Epithelial cell of esophagus (primary cell): ENCODE data around the gene TCF7L2.

Experiments used
- DNase-seq: peaks from one replicate; pipeline ENCODE4 v3.0.0; 2010; ENCODE audit warnings: low read depth
- H3K4me3 ChIP-seq: 2 replicates; pipeline ENCODE4 v1.5.1; 2011; ENCODE audit warnings: mild to moderate bottlenecking, low read length, control low read depth
- TF ChIP-seq, protein P1 (sequence below): IDR thresholded peaks from 2 replicates; pipeline ENCODE4 v1.5.1; 2011; ENCODE audit warnings: low read depth, mild to moderate bottlenecking, low read length, control low read depth, inconsistent platforms; ENCODE audit not compliant: insufficient read depth; ENCODE audit errors: missing control alignments

The TCF7L2 gene

DNA sequence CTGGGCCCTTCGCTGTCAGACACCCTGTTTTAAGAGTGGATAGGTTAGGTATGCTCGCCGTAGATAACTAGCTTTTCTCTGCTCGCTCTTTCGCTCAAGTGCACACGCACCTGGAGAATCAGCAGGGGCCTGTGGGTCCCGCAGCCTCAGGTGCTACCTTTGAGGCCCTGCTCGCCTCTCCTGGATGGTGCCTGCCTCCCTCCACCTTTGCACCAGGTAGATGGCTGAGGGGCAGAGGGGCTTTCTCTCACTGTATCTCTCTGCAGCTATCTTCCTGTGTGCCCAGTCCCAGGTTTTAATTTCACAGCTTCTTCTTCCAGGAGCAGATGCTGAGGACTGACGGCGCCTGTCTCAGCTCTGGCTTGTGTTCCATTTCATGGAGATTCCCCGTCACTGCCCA is 227.9 kb downstream of the TCF7L2 start:
- no peak for DNase-seq

DNA sequence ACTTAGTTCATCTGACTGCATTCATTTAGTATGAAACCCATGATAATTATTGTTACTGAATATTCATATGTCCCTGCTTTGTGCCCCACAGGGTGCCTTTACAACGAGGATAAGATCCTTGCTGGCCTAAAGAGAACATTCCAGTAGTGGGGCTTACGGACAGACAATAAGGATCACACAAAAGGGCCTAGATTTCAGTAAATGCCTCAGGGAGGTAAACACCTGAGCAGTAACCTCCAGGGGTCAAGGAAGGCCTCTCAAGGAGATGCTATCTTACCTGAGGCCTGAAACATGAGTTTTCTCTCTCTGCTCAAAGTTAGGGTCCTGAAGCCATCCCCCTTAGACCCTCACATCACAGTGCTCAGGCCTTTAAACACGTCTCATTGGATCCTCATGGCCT is 228.7 kb downstream of the TCF7L2 start:
- TF ChIP-seq, protein P1, sequence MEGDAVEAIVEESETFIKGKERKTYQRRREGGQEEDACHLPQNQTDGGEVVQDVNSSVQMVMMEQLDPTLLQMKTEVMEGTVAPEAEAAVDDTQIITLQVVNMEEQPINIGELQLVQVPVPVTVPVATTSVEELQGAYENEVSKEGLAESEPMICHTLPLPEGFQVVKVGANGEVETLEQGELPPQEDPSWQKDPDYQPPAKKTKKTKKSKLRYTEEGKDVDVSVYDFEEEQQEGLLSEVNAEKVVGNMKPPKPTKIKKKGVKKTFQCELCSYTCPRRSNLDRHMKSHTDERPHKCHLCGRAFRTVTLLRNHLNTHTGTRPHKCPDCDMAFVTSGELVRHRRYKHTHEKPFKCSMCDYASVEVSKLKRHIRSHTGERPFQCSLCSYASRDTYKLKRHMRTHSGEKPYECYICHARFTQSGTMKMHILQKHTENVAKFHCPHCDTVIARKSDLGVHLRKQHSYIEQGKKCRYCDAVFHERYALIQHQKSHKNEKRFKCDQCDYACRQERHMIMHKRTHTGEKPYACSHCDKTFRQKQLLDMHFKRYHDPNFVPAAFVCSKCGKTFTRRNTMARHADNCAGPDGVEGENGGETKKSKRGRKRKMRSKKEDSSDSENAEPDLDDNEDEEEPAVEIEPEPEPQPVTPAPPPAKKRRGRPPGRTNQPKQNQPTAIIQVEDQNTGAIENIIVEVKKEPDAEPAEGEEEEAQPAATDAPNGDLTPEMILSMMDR = no peak
- DNase-seq = no peak
- no peak overlapping the region for H3K4me3 ChIP-seq

More for the DNA sequence above, 227.9 kb downstream of the TCF7L2 start:
- H3K4me3 ChIP-seq = no peak overlapping the region
- TF ChIP-seq, protein P1 = no peak

DNA sequence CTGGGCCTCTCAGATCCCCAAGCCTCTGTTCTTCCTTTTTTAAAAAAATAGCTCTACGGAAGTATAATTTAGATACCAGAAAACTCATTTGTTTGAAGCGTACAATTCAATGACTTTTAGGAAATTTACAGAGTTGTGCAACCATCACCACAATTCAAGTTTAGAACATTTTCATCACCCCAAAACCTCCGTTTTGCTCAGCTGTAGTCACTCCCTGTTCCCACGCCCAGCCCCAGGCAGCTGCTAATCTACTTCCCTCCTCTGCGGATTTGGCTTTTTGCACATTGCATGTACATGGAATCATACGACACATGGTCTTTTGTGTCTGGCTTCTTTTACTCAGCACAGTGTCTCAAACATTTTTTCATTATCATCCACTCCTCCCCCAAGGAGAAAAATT is 229.2 kb downstream of the TCF7L2 start:
- no peak overlapping the region for H3K4me3 ChIP-seq
- no peak for DNase-seq
- TF ChIP-seq, protein P1 = no peak

DNA sequence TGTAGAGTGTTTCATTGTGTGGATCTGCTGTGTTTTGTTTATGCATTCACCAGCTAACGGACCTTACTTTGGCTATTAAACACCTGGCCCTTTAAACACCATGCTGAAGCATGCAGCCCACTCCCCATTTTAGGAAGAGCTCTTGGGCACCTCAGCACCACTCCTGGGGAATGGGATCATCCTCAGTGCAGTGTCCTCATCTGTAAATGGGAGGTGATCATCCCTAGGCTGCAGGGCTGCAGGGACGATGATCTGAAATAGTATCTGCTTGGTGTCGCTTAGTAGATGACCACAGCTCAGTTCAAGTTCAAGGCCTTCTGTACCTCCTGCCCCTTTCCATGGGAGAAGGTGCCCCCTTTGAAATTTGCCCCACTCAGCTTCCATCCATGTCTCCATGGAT is 229.9 kb downstream of the TCF7L2 start:
- H3K4me3 ChIP-seq = no peak overlapping the region
- TF ChIP-seq, protein P1 = no peak
- no peak for DNase-seq

DNA sequence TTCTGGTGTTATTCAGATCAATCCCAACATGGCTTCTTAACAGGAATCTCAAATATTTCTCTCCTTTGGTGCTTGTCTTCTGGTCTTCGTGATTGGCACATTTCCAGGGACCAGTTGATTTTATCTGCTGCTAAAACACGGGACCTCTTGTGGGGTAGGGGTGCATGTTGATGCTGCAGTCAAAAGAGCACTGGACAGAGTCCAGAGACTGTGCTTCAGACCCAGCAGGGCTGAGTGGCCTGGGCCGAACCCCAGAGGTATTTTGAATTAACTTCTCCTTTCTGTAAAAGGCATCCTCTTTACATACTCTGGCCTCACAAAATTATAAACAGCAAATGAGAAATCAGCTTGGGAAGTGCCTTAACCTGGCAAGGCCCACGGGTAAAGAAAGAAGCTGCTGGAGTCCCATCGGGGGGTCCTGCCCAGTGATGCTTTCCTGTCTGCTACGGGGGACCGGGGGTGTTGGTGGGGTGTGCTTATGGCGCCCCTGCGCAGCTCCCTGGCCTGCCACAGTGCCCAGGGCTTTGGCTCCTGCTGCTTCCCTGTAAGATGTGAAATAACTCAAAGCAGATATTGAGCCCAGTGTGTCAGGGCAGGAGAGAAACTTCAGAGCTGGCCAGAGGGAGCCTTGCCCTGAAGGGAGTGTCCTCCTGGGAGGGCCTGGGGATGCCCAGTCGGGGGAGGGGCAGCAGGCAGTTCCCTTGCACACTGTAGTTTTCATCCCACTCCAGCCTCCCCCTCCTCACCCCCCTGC is 230.5 kb downstream of the TCF7L2 start:
- TF ChIP-seq, protein P1 = no peak
- no peak for DNase-seq
- no peak overlapping the region for H3K4me3 ChIP-seq

DNA sequence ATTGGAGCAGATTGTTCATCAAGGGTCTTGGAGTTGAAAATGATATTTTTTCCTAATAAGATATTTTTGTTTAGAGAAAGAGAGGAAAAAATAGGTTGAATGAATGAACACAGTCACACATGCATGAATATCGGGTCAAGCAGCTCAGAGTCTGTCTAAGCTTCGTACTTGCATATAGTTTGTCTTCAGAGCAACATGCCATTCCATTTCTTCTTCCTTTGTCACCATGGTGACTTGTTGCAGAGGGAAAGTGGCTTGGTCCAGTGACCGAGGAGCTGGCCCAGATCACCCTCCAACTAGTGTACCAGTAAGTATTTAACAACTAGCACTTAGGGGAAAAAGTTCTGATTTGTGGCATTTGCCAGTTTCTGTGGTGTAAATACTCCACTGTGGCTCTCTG is 232.1 kb downstream of the TCF7L2 start:
- no peak overlapping the region for H3K4me3 ChIP-seq
- DNase-seq = no peak
- TF ChIP-seq, protein P1 = no peak

DNA sequence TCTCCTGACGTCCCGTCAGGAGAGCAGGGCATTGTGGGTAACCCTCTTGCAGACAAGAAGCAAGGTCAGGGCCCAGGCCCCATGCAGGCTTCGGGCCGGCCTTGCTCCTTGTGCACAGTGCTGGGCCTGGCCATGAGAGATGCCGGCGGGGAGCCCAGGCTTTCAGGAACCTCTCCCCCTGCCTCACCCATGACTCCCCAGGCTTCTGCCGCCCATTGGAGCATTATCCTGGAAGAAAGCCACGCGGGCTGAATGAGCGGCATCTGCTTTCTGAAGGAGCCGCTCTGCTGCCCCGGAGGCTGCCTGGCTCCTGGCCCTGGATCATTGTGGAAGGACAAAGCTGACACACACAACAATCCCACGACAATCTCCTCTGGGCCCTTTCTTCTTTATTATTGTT is 233.5 kb downstream of the TCF7L2 start:
- TF ChIP-seq, protein P1 = no peak
- no peak overlapping the region for H3K4me3 ChIP-seq
- no peak for DNase-seq
